ENCODE data around the gene PCDH1. TPM values are rescaled to one million over a fixed set of nuclear protein-coding genes. Genes with fewer than 3 reads are reported as not detected.

PCDH1 gene
- total RNA-seq, 2 donors from 2014 or later: 45.4 to 69.7 TPM

DNA sequence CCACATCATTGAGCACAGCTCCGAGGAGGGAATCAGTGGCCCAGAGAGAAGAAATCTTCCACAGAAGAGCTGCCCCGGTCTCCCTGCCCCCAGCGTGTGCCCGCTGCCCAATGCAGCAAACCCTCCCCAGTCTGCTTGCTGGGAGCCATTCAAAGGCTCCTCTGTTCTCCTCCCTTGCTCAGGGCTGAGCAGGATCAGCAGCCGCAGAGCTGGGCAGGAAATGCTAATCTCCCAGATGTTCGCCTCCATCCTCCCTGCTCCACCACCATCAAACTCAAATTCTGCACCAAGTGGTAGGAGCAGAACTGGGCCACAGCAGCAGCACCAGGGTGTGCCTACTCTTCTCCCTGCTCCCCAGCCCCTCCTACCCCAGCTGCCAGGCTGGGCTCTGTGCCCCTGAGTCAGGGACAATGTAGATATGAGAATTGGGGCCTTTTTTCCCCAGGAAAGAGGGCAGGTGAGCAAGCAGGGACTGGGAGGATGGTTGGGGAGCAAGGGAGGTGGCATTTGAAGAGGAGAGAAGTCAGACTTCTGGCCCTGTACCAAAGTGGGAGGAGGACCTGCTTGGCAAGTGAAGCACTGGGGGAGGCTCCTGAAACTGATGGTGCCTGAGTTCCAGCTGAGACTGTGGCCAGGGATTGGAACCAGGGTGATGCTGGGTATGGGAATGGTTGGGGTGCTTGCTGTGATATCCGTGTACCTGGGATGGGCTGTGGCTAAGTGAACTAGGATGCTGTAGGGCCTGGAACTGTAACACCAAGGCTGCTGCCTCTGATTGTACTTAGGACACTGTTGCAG lies 1.9 kb upstream of the PCDH1 start:
- TF ChIP-seq, protein P1, sequence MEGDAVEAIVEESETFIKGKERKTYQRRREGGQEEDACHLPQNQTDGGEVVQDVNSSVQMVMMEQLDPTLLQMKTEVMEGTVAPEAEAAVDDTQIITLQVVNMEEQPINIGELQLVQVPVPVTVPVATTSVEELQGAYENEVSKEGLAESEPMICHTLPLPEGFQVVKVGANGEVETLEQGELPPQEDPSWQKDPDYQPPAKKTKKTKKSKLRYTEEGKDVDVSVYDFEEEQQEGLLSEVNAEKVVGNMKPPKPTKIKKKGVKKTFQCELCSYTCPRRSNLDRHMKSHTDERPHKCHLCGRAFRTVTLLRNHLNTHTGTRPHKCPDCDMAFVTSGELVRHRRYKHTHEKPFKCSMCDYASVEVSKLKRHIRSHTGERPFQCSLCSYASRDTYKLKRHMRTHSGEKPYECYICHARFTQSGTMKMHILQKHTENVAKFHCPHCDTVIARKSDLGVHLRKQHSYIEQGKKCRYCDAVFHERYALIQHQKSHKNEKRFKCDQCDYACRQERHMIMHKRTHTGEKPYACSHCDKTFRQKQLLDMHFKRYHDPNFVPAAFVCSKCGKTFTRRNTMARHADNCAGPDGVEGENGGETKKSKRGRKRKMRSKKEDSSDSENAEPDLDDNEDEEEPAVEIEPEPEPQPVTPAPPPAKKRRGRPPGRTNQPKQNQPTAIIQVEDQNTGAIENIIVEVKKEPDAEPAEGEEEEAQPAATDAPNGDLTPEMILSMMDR (conservative IDR thresholded peaks at IDR 0.05): no peak
- no peaks in the 10 kb centered on the region for H3K9me3 ChIP-seq (ENCODE audit: control insufficient read depth, low read length)
- no peak overlapping the region for H3K4me3 ChIP-seq (ENCODE audit: low read length)
- peaks cover 5% of the 10 kb centered on the region for H3K4me1 ChIP-seq (ENCODE audit: control insufficient read depth, insufficient read depth, low read length)
- H3K9me3 Mint-ChIP-seq: no peaks in the 10 kb centered on the region
- H3K36me3 ChIP-seq (ENCODE audit: control insufficient read depth, insufficient read depth, low read length): no peaks in the 10 kb centered on the region
- no peak overlapping the region for H3K27ac ChIP-seq (ENCODE audit: low read depth, low read length)
- H3K4me1 Mint-ChIP-seq: peaks cover 27% of the 10 kb centered on the region
- peaks cover 47% of the 10 kb centered on the region for H3K27me3 ChIP-seq (ENCODE audit: control insufficient read depth, insufficient read depth, low read length, poor library complexity, severe bottlenecking)
- H3K27ac Mint-ChIP-seq: no peak overlapping the region
- no peak overlapping the region for H3K9ac ChIP-seq (ENCODE audit: extremely low read depth, low read length, poor library complexity, severe bottlenecking)
- H3K36me3 Mint-ChIP-seq (ENCODE audit: low read depth): no peaks in the 10 kb centered on the region
- H3K4me3 Mint-ChIP-seq: no peak overlapping the region
- WGBS, 2 experiments (ENCODE audit: insufficient coverage in 1 of 2, insufficient read length in 1 of 2): 32 to 51% methylated on average over 3 to 7 of the region's 7 CpGs
- no peak for DNase-seq
- H3K27me3 Mint-ChIP-seq (ENCODE audit: insufficient read depth): peaks cover 58% of the 10 kb centered on the region

DNA sequence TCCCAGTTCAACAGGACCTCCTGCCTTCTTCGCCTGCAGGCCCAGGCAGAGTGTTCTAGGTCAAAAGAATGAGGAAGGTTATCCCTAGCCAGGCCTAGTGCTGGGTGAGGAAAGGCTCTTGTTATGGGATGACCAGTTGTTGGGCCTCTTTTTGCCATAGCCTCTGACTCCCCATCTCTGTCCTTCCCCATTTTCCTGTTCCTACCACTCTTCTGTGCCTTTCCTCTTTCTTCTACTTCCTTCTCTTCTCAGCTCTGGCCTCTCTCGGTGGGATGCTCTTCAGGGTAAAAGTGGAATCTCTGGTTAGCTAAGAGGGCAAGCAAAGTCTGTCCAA lies 1.2 kb upstream of the PCDH1 start:
- 8 to 10% methylated on average over 2 of the region's 2 CpGs for WGBS, 2 experiments (ENCODE audit: insufficient coverage in 1 of 2, insufficient read length in 1 of 2)
- TF ChIP-seq, protein P1 (conservative IDR thresholded peaks at IDR 0.05): no peak

DNA sequence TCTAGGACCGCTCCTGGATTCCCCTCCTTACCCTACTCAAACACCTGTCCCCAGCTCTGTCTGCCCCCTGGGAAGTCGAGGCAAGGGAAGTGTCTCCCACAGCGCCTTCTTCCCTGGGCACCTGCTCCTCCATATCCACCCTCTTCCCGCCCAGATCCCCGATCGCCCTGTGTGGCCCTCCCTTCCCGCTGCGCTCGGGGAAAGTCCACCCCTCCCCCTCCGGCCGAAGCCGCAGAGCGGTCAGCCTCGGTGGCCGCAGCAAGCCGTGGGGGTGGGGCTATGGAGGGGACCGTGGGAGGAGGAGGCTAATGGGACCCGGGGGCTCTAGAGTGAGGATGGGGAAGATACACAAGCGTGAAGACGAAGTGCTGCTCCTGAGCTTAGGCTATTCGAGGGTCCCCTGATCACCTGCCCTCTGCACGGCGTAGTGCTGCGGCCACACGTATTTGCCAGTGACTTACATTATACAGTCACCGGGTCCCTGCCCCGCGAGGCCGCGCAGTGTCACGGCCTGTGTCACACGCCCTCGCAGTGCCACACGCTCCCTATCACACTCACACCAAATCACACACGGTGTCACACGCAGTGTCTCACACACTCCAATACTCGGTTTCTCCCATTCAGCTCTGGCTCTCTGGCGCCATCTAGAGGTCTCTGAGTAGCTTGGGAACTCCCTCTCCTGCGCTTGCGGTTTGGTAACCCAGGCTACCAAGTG lies 658 bp upstream of the PCDH1 start:
- no peaks in the 10 kb centered on the region for H3K9me3 Mint-ChIP-seq
- Histone ChIP-seq H3K36me3 (ENCODE audit: control insufficient read depth, insufficient read depth, low read length) (no peaks in the 10 kb centered on the region), H3K9ac (ENCODE audit: extremely low read depth, low read length, poor library complexity, severe bottlenecking) (no peak overlapping the region), H3K4me3 (ENCODE audit: low read length) (peak overlapping the region; percentile 85), H3K4me1 (ENCODE audit: control insufficient read depth, insufficient read depth, low read length) (peaks cover 12% of the 10 kb centered on the region), H3K27me3 (ENCODE audit: control insufficient read depth, insufficient read depth, low read length, poor library complexity, severe bottlenecking) (peaks cover 35% of the 10 kb centered on the region), H3K9me3 (ENCODE audit: control insufficient read depth, low read length) (no peaks in the 10 kb centered on the region), H3K27ac (ENCODE audit: low read depth, low read length) (peak overlapping the region; percentile 71)
- peak; percentile 95 for DNase-seq
- H3K4me1 Mint-ChIP-seq: peaks cover 38% of the 10 kb centered on the region
- TF ChIP-seq, protein P1 (conservative IDR thresholded peaks at IDR 0.05): peak; percentile 98
- H3K36me3 Mint-ChIP-seq (ENCODE audit: low read depth): no peaks in the 10 kb centered on the region
- whole genome bisulfite sequencing, 2 experiments (ENCODE audit: insufficient coverage in 1 of 2, insufficient read length in 1 of 2): 0% methylated on average over 10 to 40 of the region's 40 CpGs
- peak overlapping the region; percentile 78 for H3K4me3 Mint-ChIP-seq
- H3K27me3 Mint-ChIP-seq (ENCODE audit: insufficient read depth): peaks cover 46% of the 10 kb centered on the region
- H3K27ac Mint-ChIP-seq: peak overlapping the region; percentile 88

More for the DNA sequence above, 1.2 kb upstream of the PCDH1 start:
- H3K36me3 ChIP-seq (ENCODE audit: control insufficient read depth, insufficient read depth, low read length): no peaks in the 10 kb centered on the region
- no peak for DNase-seq
- H3K27ac Mint-ChIP-seq: no peak overlapping the region
- H3K9ac ChIP-seq (ENCODE audit: extremely low read depth, low read length, poor library complexity, severe bottlenecking): no peak overlapping the region
- peaks cover 34% of the 10 kb centered on the region for H3K4me1 Mint-ChIP-seq
- H3K9me3 Mint-ChIP-seq: no peaks in the 10 kb centered on the region
- H3K4me3 ChIP-seq (ENCODE audit: low read length): no peak overlapping the region
- no peaks in the 10 kb centered on the region for H3K9me3 ChIP-seq (ENCODE audit: control insufficient read depth, low read length)
- H3K27ac ChIP-seq (ENCODE audit: low read depth, low read length): peak overlapping the region; percentile 41
- H3K36me3 Mint-ChIP-seq (ENCODE audit: low read depth): no peaks in the 10 kb centered on the region
- H3K4me1 ChIP-seq (ENCODE audit: control insufficient read depth, insufficient read depth, low read length): peaks cover 12% of the 10 kb centered on the region
- H3K4me3 Mint-ChIP-seq: peak overlapping the region; percentile 78
- peaks cover 51% of the 10 kb centered on the region for H3K27me3 Mint-ChIP-seq (ENCODE audit: insufficient read depth)
- H3K27me3 ChIP-seq (ENCODE audit: control insufficient read depth, insufficient read depth, low read length, poor library complexity, severe bottlenecking): peaks cover 40% of the 10 kb centered on the region

Measured in endodermal cell (in vitro differentiated cells).